ENCODE results near the gene CPT1B.
"Not testable (repeated sequence)": the region's sequence is repeated elsewhere in the genome, so short reads cannot be mapped to it uniquely, and the experiment has no call there.

The CPT1B gene

GRCh38 chr22:50533856-50534711, 44.1 kb downstream of the CPT1B start:
- H3K4me2 ChIP-seq (ENCODE audit: low read length); H3K9me3 ChIP-seq (replicated peaks; ENCODE audit: low read length); H3K4me3 ChIP-seq (ENCODE audit: low read length); H3K36me3 ChIP-seq (ENCODE audit: insufficient read depth, low read length); H3K9ac ChIP-seq (ENCODE audit: low read depth, low read length): not testable (repeated sequence)
- H3K4me1 ChIP-seq (ENCODE audit: control insufficient read depth, insufficient read depth, low read length): peaks cover 42% of the 10 kb centered on the region
- peaks cover 29% of the 10 kb centered on the region for H3K27me3 ChIP-seq (ENCODE audit: control insufficient read depth, insufficient read depth, low read length)

GRCh38 chr22:50532824-50533796, 45.1 kb downstream of the CPT1B start:
- Histone ChIP-seq H3K4me2 (ENCODE audit: low read length) (no peak overlapping the region), H3K27me3 (ENCODE audit: control insufficient read depth, insufficient read depth, low read length) (peaks cover 29% of the 10 kb centered on the region), H3K4me1 (ENCODE audit: control insufficient read depth, insufficient read depth, low read length) (peaks cover 36% of the 10 kb centered on the region), H3K4me3 (ENCODE audit: low read length) (no peak overlapping the region), H3K9me3 (replicated peaks; ENCODE audit: low read length) (no peaks in the 10 kb centered on the region), H3K36me3 (ENCODE audit: insufficient read depth, low read length) (no peaks in the 10 kb centered on the region), H3K9ac (ENCODE audit: low read depth, low read length) (no peak overlapping the region)

- H3K9ac ChIP-seq (ENCODE audit: low read depth, low read length): peak overlapping the region; percentile 63
- H3K27me3 ChIP-seq (ENCODE audit: control insufficient read depth, insufficient read depth, low read length): peaks cover 29% of the 10 kb centered on the region
- peaks cover 41% of the 10 kb centered on the region for H3K4me1 ChIP-seq (ENCODE audit: control insufficient read depth, insufficient read depth, low read length)
These were observed 46.1 kb downstream of the CPT1B start for GRCh38 chr22:50531962-50532674.

DNA sequence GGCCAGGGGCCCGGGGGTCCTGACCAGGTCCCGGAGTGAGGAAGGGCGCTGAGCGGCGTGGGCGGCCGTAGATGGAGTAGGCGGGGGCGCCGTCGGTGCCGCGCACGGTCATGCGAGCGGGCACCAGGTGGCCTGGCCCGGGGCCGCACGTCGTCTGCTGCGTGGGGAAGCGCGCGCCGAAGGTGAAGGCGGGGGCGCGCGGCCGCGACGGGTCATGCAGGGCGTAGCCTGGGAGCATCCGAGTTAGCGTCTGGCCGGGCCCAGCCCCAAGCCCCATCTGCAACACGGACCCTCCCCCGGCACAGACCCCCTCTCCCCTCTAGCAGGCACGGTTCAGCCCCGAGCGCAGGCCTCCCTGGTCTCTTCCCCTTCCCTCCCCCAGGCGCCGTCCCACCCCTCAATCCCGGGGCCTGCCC, 46.7 kb downstream of the CPT1B start:
- peak overlapping the region; percentile 64 for H3K9ac ChIP-seq (ENCODE audit: low read depth, low read length)
- peak overlapping the region; percentile 58 for H3K4me3 ChIP-seq (ENCODE audit: low read length)
- peaks cover 46% of the 10 kb centered on the region for H3K4me1 ChIP-seq (ENCODE audit: control insufficient read depth, insufficient read depth, low read length)
- H3K9me3 ChIP-seq (replicated peaks; ENCODE audit: low read length): no peaks in the 10 kb centered on the region
- H3K27me3 ChIP-seq (ENCODE audit: control insufficient read depth, insufficient read depth, low read length): peaks cover 29% of the 10 kb centered on the region
- H3K4me2 ChIP-seq (ENCODE audit: low read length): peak overlapping the region; percentile 73
- H3K36me3 ChIP-seq (ENCODE audit: insufficient read depth, low read length): no peaks in the 10 kb centered on the region

More at GRCh38 chr22:50531962-50532674, 46.1 kb downstream of the CPT1B start:
- no peaks in the 10 kb centered on the region for H3K9me3 ChIP-seq (replicated peaks; ENCODE audit: low read length)
- peak overlapping the region; percentile 73 for H3K4me2 ChIP-seq (ENCODE audit: low read length)
- H3K36me3 ChIP-seq (ENCODE audit: insufficient read depth, low read length): no peaks in the 10 kb centered on the region
- H3K4me3 ChIP-seq (ENCODE audit: low read length): peak overlapping the region; percentile 58

DNA sequence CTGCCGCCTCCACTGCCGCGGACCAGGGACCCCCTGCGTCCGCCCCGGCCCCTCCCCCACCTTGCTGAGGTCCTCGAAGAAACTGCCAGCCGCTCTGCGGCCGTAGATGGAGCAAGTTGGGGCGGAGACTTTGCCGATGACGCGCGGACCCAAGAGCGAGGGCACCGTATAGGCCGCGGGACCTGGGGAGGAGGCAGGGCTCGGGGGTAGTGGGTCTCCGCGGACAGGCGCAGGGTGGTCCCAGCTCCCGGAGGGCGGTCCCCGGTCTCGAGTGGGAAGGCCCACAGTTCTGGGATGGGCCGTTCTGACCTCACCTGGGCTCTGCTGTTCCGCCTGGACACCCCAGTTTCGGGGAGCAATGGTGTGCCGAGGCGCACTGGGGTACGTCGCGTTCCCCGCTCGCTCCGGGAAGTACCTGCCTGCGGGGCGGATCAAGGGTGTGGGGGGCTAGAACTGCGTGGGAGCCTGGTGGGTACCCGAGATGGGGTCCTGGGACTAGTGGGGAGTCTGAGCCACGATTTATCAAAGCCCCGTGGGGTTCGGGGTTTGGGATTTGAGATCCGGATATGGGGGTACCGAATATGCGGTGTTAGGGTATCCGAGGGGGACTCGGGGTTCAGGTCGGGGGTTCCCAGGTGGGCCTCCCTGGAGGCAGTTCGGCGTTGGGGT, 47.2 kb downstream of the CPT1B start:
- peaks cover 47% of the 10 kb centered on the region for H3K4me1 ChIP-seq (ENCODE audit: control insufficient read depth, insufficient read depth, low read length)
- H3K4me3 ChIP-seq (ENCODE audit: low read length): peak overlapping the region; percentile 58
- no peaks in the 10 kb centered on the region for H3K36me3 ChIP-seq (ENCODE audit: insufficient read depth, low read length)
- H3K27me3 ChIP-seq (ENCODE audit: control insufficient read depth, insufficient read depth, low read length): peaks cover 29% of the 10 kb centered on the region
- H3K9ac ChIP-seq (ENCODE audit: low read depth, low read length): peak overlapping the region; percentile 67
- peak overlapping the region; percentile 73 for H3K4me2 ChIP-seq (ENCODE audit: low read length)
- H3K9me3 ChIP-seq (replicated peaks; ENCODE audit: low read length): no peaks in the 10 kb centered on the region

- H3K4me1 ChIP-seq (ENCODE audit: control insufficient read depth, insufficient read depth, low read length): peaks cover 47% of the 10 kb centered on the region
- H3K4me3 ChIP-seq (ENCODE audit: low read length): peak overlapping the region; percentile 58
- H3K9me3 ChIP-seq (replicated peaks; ENCODE audit: low read length): no peaks in the 10 kb centered on the region
- H3K9ac ChIP-seq (ENCODE audit: low read depth, low read length): peak overlapping the region; percentile 67
- no peaks in the 10 kb centered on the region for H3K36me3 ChIP-seq (ENCODE audit: insufficient read depth, low read length)
- peaks cover 29% of the 10 kb centered on the region for H3K27me3 ChIP-seq (ENCODE audit: control insufficient read depth, insufficient read depth, low read length)
- H3K4me2 ChIP-seq (ENCODE audit: low read length): peak overlapping the region; percentile 73
These were observed 47.7 kb downstream of the CPT1B start for GRCh38 chr22:50530580-50530876.

GRCh38 chr22:50529897-50530579, 48.2 kb downstream of the CPT1B start, which contains the start of gene TYMP:
Gene TYMP (minus strand): TSS chr22:50530012. CDS start chr22:50529709, 303 bp downstream.
- Histone ChIP-seq H3K4me2 (ENCODE audit: low read length) (peak within 1 kb of the TSS; percentile 73), H3K27me3 (ENCODE audit: control insufficient read depth, insufficient read depth, low read length) (peaks cover 29% of the 10 kb centered on the region), H3K9ac (ENCODE audit: low read depth, low read length) (peak within 1 kb of the TSS; percentile 67), H3K9me3 (replicated peaks; ENCODE audit: low read length) (no peaks in the 10 kb centered on the region), H3K4me1 (ENCODE audit: control insufficient read depth, insufficient read depth, low read length) (peaks cover 47% of the 10 kb centered on the region), H3K4me3 (ENCODE audit: low read length) (peak within 1 kb of the TSS; percentile 58), H3K36me3 (ENCODE audit: insufficient read depth, low read length) (no peaks in the 10 kb centered on the region)

DNA sequence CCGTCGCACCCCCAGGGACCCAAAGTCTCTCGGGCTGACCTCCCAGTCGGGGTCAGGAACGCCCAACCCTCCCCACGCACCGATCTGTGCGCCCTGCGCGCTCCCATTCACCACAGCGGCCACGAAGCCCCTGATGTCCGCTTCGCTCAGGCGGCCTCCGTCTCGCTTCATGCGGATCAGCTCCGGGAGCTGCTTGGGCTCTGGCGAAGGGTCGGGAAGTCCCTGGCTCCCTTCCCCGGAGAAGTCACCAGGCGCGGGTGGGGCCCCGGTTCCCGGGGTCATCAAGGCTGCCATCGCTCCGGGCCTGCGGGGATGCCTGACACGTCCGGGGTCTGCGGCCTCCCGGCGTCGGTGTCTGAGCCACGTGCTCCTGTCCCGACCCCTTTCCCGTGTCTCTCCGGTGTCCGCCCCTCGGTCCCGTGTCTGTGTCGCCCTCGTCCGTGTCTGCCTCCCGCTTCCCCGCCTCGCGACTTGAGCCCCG, 48.8 kb downstream of the CPT1B start:
- Histone ChIP-seq H3K4me2 (ENCODE audit: low read length) (peak overlapping the region; percentile 73), H3K27me3 (ENCODE audit: control insufficient read depth, insufficient read depth, low read length) (peaks cover 29% of the 10 kb centered on the region), H3K4me3 (ENCODE audit: low read length) (peak overlapping the region; percentile 58), H3K9ac (ENCODE audit: low read depth, low read length) (peak overlapping the region; percentile 67), H3K4me1 (ENCODE audit: control insufficient read depth, insufficient read depth, low read length) (peaks cover 52% of the 10 kb centered on the region), H3K9me3 (replicated peaks; ENCODE audit: low read length) (no peaks in the 10 kb centered on the region), H3K36me3 (ENCODE audit: insufficient read depth, low read length) (peaks cover under 1% of the 10 kb centered on the region)

GRCh38 chr22:50528682-50529415, 49.4 kb downstream of the CPT1B start:
- Histone ChIP-seq H3K9ac (ENCODE audit: low read depth, low read length) (no peak overlapping the region), H3K4me3 (ENCODE audit: low read length) (no peak overlapping the region), H3K9me3 (replicated peaks; ENCODE audit: low read length) (no peaks in the 10 kb centered on the region), H3K4me2 (ENCODE audit: low read length) (peak overlapping the region; percentile 73), H3K36me3 (ENCODE audit: insufficient read depth, low read length) (peaks cover 7% of the 10 kb centered on the region), H3K4me1 (ENCODE audit: control insufficient read depth, insufficient read depth, low read length) (peaks cover 56% of the 10 kb centered on the region), H3K27me3 (ENCODE audit: control insufficient read depth, insufficient read depth, low read length) (peaks cover 29% of the 10 kb centered on the region)
